Prostate gland (tissue), 2 donors: Measurements from ENCODE around the gene ARAP2. TPM values are rescaled to one million over a fixed set of nuclear protein-coding genes. Genes with fewer than 3 reads are reported as not detected.

Source experiments
- DNase-seq: peaks from one replicate; pipeline ENCODE4 v3.0.0-alpha.2; 2019; ENCODE audit warnings: low spot score
- H3K27ac ChIP-seq, 2 donors: fragments of 200-600 bp; sonication (generic); 2 replicates each; pipeline ENCODE4 v1.5.1; 2017 to 2019
- H3K27me3 ChIP-seq: fragments of 200-600 bp; sonication (generic); replicated peaks from 2 replicates; pipeline ENCODE4 v1.5.1; 2019; ENCODE audit not compliant: insufficient read depth
- H3K36me3 ChIP-seq, 2 donors: fragments of 200-600 bp; sonication (generic); 1 replicate in 1 of 2; 2 replicates in 1 of 2; pipeline versions ENCODE4 v1.5.1 to v1.8.1; 2017 to 2019
- H3K4me1 ChIP-seq: fragments of 200-600 bp; sonication (generic); replicated peaks from 2 replicates; pipeline ENCODE4 v1.5.1; 2019
- H3K4me3 ChIP-seq, 2 donors: fragments of 200-600 bp; sonication (generic); 2 replicates each; pipeline ENCODE4 v1.5.1; 2017 to 2019
- H3K9me3 ChIP-seq: fragments of 200-600 bp; sonication (generic); 2 replicates; pipeline ENCODE4 v1.5.1; 2017
- CTCF ChIP-seq, 4 experiments: fragments of 200-600 bp in 2 of 4; fragments of 450-650 bp in 2 of 4; sonication (generic) in 2 of 4; IDR thresholded peaks; 1 replicate in 3 of 4; 2 replicates in 1 of 4; pipeline ENCODE4 v1.5.1; 2016 to 2019; ENCODE audit warnings: antibody characterized with exemption in 4 of 4, mild to moderate bottlenecking in 2 of 4, moderate library complexity in 2 of 4
- POLR2A ChIP-seq: fragments of 450-650 bp; IDR thresholded peaks from one replicate; pipeline ENCODE4 v1.6.1; 2016; ENCODE audit warnings: antibody characterized with exemption, mild to moderate bottlenecking
- POLR2AphosphoS5 ChIP-seq: sonication (generic); formaldehyde crosslinking; IDR thresholded peaks from one replicate; pipeline ENCODE4 v1.6.1; 2017; ENCODE audit warnings: antibody characterized with exemption
- WGBS: methylation state at CpG from one replicate; pipeline ENCODE4 v1.1.5; 2018; 5-methylcytosine and 5-hydroxymethylcytosine counted together
- intact Hi-C: fragments of 100-400 bp; cut with DNase I; formaldehyde crosslinking; loops from one replicate; pipeline ENCODE4 v1.14.2; 2022
- total RNA-seq, 2 donors: library from RNA; depleted of rRNA; stranded (reverse); fragments of >200 nt; gene quantifications; one replicate each; pipeline ENCODE4 v1.1.0, GENCODE V29; 2016

Gene ARAP2
- total RNA-seq, 2 donors from 2014 or later = 10.3 to 97.8 TPM

- intact Hi-C loops = no loop called here
- no peak for TF ChIP-seq CTCF (IDR thresholded peaks at IDR 0.05)
- no peak for TF ChIP-seq POLR2A
- TF ChIP-seq POLR2AphosphoS5 = no peak
- H3K27me3 ChIP-seq = no peaks in the 10 kb centered on the region
- DNase-seq = no peak
- 89% methylated on average over 2 of the region's 2 CpGs for WGBS
- H3K4me1 ChIP-seq = no peaks in the 10 kb centered on the region
- H3K9me3 ChIP-seq = no peaks in the 10 kb centered on the region
- no peaks in the 10 kb centered on the region for H3K36me3 ChIP-seq
- no peak overlapping the region for H3K27ac ChIP-seq
- H3K4me3 ChIP-seq = no peak overlapping the region
Measured at GRCh38 chr4:36053930-36054329, 190.4 kb downstream of the ARAP2 start.

- Histone ChIP-seq H3K27me3 (no peaks in the 10 kb centered on the region), H3K4me1 (no peaks in the 10 kb centered on the region), H3K36me3 (no peaks in the 10 kb centered on the region), H3K4me3 (no peak overlapping the region), H3K27ac (no peak overlapping the region), H3K9me3 (no peaks in the 10 kb centered on the region)
- no peak for DNase-seq
- intact Hi-C loops = no loop called here
- WGBS = 78% methylated on average over 4 of the region's 4 CpGs
- TF ChIP-seq POLR2A (no peak), POLR2AphosphoS5 (no peak), CTCF (IDR thresholded peaks at IDR 0.05) (no peak)
Measured at GRCh38 chr4:36051634-36052033, 192.7 kb downstream of the ARAP2 start.

GRCh38 chr4:36046026-36046425, 198.3 kb downstream of the ARAP2 start:
- no peak overlapping the region for H3K4me3 ChIP-seq
- H3K36me3 ChIP-seq = no peaks in the 10 kb centered on the region
- no peaks in the 10 kb centered on the region for H3K9me3 ChIP-seq
- intact Hi-C loops = no loop called here
- DNase-seq = no peak
- no peaks in the 10 kb centered on the region for H3K27me3 ChIP-seq
- no peaks in the 10 kb centered on the region for H3K4me1 ChIP-seq
- no peak overlapping the region for H3K27ac ChIP-seq
- no peak for TF ChIP-seq CTCF (IDR thresholded peaks at IDR 0.05)
- no peak for TF ChIP-seq POLR2A
- no peak for TF ChIP-seq POLR2AphosphoS5

GRCh38 chr4:36043901-36044300, 200.4 kb downstream of the ARAP2 start:
- no peaks in the 10 kb centered on the region for H3K9me3 ChIP-seq
- 89% methylated on average over 6 of the region's 6 CpGs for WGBS
- intact Hi-C loops = no loop called here
- no peaks in the 10 kb centered on the region for H3K36me3 ChIP-seq
- no peaks in the 10 kb centered on the region for H3K27me3 ChIP-seq
- no peak overlapping the region for H3K27ac ChIP-seq
- DNase-seq = no peak
- no peak overlapping the region for H3K4me3 ChIP-seq
- H3K4me1 ChIP-seq = no peaks in the 10 kb centered on the region
- TF ChIP-seq CTCF (IDR thresholded peaks at IDR 0.05) (no peak), POLR2AphosphoS5 (no peak)

- DNase-seq = no peak
- H3K27me3 ChIP-seq = no peaks in the 10 kb centered on the region
- H3K27ac ChIP-seq = no peak overlapping the region
- H3K4me3 ChIP-seq = no peak overlapping the region
- H3K36me3 ChIP-seq = no peaks in the 10 kb centered on the region
- 95% methylated on average over 4 of the region's 4 CpGs for WGBS
- intact Hi-C loops = no loop called here
- no peak for TF ChIP-seq POLR2AphosphoS5
- TF ChIP-seq CTCF (IDR thresholded peaks at IDR 0.05) = no peak
- no peak for TF ChIP-seq POLR2A
- no peaks in the 10 kb centered on the region for H3K4me1 ChIP-seq
- H3K9me3 ChIP-seq = no peaks in the 10 kb centered on the region
Measured at GRCh38 chr4:36043241-36043640, 201.1 kb downstream of the ARAP2 start.
